IgD-negative memory B cell (primary cell): ENCODE data around the gene HBZ. TPM values are rescaled to one million over a fixed set of nuclear protein-coding genes. Genes with fewer than 3 reads are reported as not detected.
"Not testable (repeated sequence)": the region's sequence is repeated elsewhere in the genome, so short reads cannot be mapped to it uniquely, and the experiment has no call there.

Source experiments
- H3K27ac Mint-ChIP-seq, 3 donors: one replicate each; pipeline ENCODE4 v1.8.0; 2020 to 2022; ENCODE audit warnings: mild to moderate bottlenecking in 3 of 3, mixed read lengths in 3 of 3, moderate library complexity in 1 of 3
- H3K27me3 Mint-ChIP-seq: one replicate; pipeline ENCODE4 v1.8.0; 2021; ENCODE audit warnings: mixed read lengths
- H3K36me3 Mint-ChIP-seq: one replicate; pipeline ENCODE4 v1.8.0; 2020; ENCODE audit warnings: mild to moderate bottlenecking, mixed read lengths
- H3K4me1 Mint-ChIP-seq, 3 donors: one replicate each; pipeline ENCODE4 v1.8.0; 2020 to 2022; ENCODE audit warnings: mixed read lengths in 3 of 3, mild to moderate bottlenecking in 1 of 3
- H3K4me3 Mint-ChIP-seq, 4 donors: one replicate each; pipeline ENCODE4 v1.8.0; 2020 to 2022; ENCODE audit warnings: mild to moderate bottlenecking in 4 of 4, mixed read lengths in 4 of 4, moderate library complexity in 3 of 4
- H3K9me3 Mint-ChIP-seq, 3 donors: one replicate each; pipeline ENCODE4 v1.8.0; 2020 to 2021; ENCODE audit warnings: mixed read lengths in 3 of 3, mild to moderate bottlenecking in 1 of 3
- polyA plus RNA-seq: library from polyadenylated mRNA; unstranded; fragments of 300-500 nt; fragmentation: Illumina TruSeq; gene quantifications from one replicate; pipeline ENCODE4 v1.2.3, GENCODE V29; 2021

The HBZ gene
- polyA plus RNA-seq, 1 donor from 2014 or later = not detected

DNA sequence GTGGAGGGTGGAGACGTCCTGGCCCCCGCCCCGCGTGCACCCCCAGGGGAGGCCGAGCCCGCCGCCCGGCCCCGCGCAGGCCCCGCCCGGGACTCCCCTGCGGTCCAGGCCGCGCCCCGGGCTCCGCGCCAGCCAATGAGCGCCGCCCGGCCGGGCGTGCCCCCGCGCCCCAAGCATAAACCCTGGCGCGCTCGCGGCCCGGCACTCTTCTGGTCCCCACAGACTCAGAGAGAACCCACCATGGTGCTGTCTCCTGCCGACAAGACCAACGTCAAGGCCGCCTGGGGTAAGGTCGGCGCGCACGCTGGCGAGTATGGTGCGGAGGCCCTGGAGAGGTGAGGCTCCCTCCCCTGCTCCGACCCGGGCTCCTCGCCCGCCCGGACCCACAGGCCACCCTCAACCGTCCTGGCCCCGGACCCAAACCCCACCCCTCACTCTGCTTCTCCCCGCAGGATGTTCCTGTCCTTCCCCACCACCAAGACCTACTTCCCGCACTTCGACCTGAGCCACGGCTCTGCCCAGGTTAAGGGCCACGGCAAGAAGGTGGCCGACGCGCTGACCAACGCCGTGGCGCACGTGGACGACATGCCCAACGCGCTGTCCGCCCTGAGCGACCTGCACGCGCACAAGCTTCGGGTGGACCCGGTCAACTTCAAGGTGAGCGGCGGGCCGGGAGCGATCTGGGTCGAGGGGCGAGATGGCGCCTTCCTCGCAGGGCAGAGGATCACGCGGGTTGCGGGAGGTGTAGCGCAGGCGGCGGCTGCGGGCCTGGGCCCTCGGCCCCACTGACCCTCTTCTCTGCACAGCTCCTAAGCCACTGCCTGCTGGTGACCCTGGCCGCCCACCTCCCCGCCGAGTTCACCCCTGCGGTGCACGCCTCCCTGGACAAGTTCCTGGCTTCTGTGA lies 24.3 kb downstream of the HBZ start, which contains the start of gene HBA1:
Gene HBA1, plus strand, starts transcription at position 204 of the 906 bp plus-strand sequence. Its CDS starts 37 bp downstream, at position 241.
- not testable (repeated sequence) for H3K36me3 Mint-ChIP-seq, H3K9me3 Mint-ChIP-seq, H3K4me1 Mint-ChIP-seq
- peak within 1 kb of the TSS in 2 of 3 donors; percentile 63 to 70 for H3K27ac Mint-ChIP-seq
- peaks cover 39% of the 10 kb centered on the region for H3K27me3 Mint-ChIP-seq
- peak within 1 kb of the TSS in 3 of 4 donors; percentile 21 to 74 (median 68) for H3K4me3 Mint-ChIP-seq

GRCh38 chr16:177394-177822 lies 25.0 kb downstream of the HBZ start:
- Mint-ChIP-seq H3K27me3 (peaks cover 37% of the 10 kb centered on the region), H3K4me1 (peaks cover 4 to 9% (median 6%) of the 10 kb centered on the region in 3 donors), H3K4me3 (peak overlapping the region in 2 of 4 donors; percentile 28 to 74), H3K36me3 (no peaks in the 10 kb centered on the region), H3K27ac (peak overlapping the region in 1 of 3 donors; percentile 67), H3K9me3 (peaks cover 0 to 2% (median 0%) of the 10 kb centered on the region in 3 donors)

- peak overlapping the region in 2 of 4 donors; percentile 55 to 74 for H3K4me3 Mint-ChIP-seq
- H3K9me3 Mint-ChIP-seq = peaks cover 0 to 2% (median 0%) of the 10 kb centered on the region in 3 donors
- peaks cover 37% of the 10 kb centered on the region for H3K27me3 Mint-ChIP-seq
- H3K36me3 Mint-ChIP-seq = no peaks in the 10 kb centered on the region
- peak overlapping the region in 1 of 3 donors; percentile 67 for H3K27ac Mint-ChIP-seq
- peaks cover 4 to 9% (median 6%) of the 10 kb centered on the region in 3 donors for H3K4me1 Mint-ChIP-seq
Observed at GRCh38 chr16:177981-178667, 25.7 kb downstream of the HBZ start.

DNA sequence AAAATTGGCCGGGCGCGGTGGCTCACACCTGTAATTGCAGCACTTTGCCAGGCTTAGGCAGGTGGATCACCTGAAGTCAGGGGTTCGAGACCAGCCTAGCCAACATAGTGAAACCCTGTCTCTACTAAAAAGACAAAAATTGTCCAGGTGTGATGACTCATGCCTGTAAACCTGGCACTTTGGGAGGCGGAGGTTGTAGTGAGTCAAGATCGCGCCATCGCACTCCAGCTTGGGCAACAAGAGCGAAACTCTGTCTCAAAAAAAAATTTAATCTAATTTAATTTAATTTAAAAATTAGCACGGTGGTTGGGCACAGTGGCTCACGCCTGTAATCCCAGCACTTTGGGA lies 26.2 kb downstream of the HBZ start:
- Mint-ChIP-seq H3K9me3 (peaks cover 0 to 2% (median 0%) of the 10 kb centered on the region in 3 donors), H3K4me3 (peak overlapping the region in 1 of 4 donors; percentile 74), H3K27me3 (peaks cover 34% of the 10 kb centered on the region), H3K36me3 (no peaks in the 10 kb centered on the region), H3K27ac (peak overlapping the region in 1 of 3 donors; percentile 67), H3K4me1 (peaks cover 4 to 8% (median 6%) of the 10 kb centered on the region in 3 donors)

DNA sequence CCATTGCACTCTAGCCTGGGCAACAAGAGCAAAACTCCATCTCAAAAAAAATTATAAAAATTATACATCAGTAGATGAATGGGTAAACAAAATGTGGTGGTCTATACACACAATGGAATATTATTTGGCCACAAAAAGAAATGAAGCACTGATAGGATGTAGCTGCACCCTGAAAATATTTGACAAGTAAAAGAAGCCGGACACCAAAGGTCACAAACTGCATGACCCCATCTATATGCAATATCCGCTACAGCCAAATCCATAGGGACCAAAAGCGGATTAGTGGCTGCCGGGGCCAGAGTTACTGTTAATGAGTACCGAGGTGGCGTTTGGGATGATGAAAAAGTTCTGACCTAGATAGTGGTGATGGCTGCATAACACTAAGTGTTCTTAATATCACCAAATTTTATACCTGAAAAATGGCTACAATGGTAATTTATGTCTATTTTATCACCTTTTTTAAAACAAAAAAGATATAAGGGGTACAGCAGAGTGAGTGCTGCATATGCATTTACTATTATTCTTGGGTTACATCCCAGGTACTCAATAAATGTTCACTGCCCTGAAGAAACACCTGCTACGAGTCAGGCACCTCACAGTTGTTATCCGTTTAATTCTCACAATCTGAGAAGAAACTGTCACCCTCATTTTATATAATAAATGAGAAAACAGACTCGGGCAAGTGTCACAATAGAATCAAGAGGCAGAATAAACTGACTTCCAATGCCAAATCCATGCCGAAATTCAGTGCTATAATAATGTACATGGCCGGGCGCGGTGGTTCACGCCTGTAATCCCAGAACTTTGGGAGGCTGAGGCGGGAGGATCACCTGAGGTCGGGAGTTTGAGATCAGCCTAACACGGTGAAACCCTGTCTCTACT lies 27.0 kb downstream of the HBZ start:
- Mint-ChIP-seq H3K4me3 (peak overlapping the region in 2 of 4 donors; percentile 3 to 21), H3K27me3 (peaks cover 33% of the 10 kb centered on the region), H3K4me1 (peaks cover 2 to 7% (median 6%) of the 10 kb centered on the region in 3 donors), H3K27ac (peak overlapping the region in 2 of 3 donors; percentile 31 to 51), H3K9me3 (peaks cover 0 to 2% (median 0%) of the 10 kb centered on the region in 3 donors), H3K36me3 (no peaks in the 10 kb centered on the region)

DNA sequence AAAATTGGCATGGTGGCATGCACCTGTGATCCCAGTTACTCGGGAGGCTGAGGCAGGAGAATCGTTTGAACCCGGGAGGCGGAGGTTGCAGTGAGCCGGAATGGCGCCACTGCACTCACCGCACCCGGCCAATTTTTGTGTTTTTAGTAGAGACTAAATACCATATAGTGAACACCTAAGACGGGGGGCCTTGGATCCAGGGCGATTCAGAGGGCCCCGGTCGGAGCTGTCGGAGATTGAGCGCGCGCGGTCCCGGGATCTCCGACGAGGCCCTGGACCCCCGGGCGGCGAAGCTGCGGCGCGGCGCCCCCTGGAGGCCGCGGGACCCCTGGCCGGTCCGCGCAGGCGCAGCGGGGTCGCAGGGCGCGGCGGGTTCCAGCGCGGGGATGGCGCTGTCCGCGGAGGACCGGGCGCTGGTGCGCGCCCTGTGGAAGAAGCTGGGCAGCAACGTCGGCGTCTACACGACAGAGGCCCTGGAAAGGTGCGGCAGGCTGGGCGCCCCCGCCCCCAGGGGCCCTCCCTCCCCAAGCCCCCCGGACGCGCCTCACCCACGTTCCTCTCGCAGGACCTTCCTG lies 27.7 kb downstream of the HBZ start, which contains the start of gene HBQ1:
Gene HBQ1, plus strand, starts transcription at position 359 of the 575 bp plus-strand sequence. Its CDS starts 28 bp downstream, at position 387.
- Mint-ChIP-seq H3K27me3 (peaks cover 26% of the 10 kb centered on the region), H3K36me3 (no peaks in the 10 kb centered on the region), H3K4me3 (peak within 1 kb of the TSS in 3 of 4 donors; percentile 21 to 75 (median 73)), H3K9me3 (no peaks in the 10 kb centered on the region), H3K4me1 (peaks cover 0 to 6% (median 5%) of the 10 kb centered on the region in 3 donors), H3K27ac (peak within 1 kb of the TSS in 2 of 3 donors; percentile 31 to 75)

GRCh38 chr16:180681-181564 lies 28.5 kb downstream of the HBZ start:
- Mint-ChIP-seq H3K36me3 (no peaks in the 10 kb centered on the region), H3K27ac (peak overlapping the region in 1 of 3 donors; percentile 75), H3K4me1 (peaks cover 0 to 6% (median 4%) of the 10 kb centered on the region in 3 donors), H3K9me3 (no peaks in the 10 kb centered on the region), H3K4me3 (peak overlapping the region in 2 of 4 donors; percentile 21 to 73), H3K27me3 (peaks cover 21% of the 10 kb centered on the region)

- H3K9me3 Mint-ChIP-seq = no peaks in the 10 kb centered on the region
- peak overlapping the region in 1 of 4 donors; percentile 51 for H3K4me3 Mint-ChIP-seq
- H3K27me3 Mint-ChIP-seq = peaks cover 21% of the 10 kb centered on the region
- H3K36me3 Mint-ChIP-seq = no peaks in the 10 kb centered on the region
- H3K27ac Mint-ChIP-seq = peak overlapping the region in 2 of 3 donors; percentile 75 to 83
- peaks cover 0 to 6% (median 4%) of the 10 kb centered on the region in 3 donors for H3K4me1 Mint-ChIP-seq
Observed at GRCh38 chr16:181565-182021, 29.1 kb downstream of the HBZ start.

DNA sequence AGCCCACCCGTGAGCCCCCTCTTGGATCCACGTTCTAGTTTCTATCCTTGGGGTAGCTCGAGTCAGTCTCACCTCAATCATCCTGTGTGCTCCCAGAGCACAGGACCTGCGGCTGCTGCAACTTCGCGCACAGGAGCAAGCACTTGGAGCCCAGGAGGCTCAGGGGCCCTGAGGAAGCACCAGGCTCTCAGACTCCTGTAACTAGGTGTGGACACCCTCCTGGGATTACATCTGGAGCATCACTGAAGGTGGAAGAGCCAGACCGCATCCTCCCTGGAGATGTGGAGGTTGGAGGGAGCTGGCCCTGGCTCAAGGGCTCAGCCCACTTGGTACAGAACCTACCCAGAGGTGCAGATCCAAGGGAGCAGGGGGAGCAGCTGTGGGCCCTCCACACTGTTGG lies 30.6 kb downstream of the HBZ start:
- no peak overlapping the region for H3K4me3 Mint-ChIP-seq
- peaks cover 0 to 4% (median 1%) of the 10 kb centered on the region in 3 donors for H3K4me1 Mint-ChIP-seq
- no peaks in the 10 kb centered on the region for H3K9me3 Mint-ChIP-seq
- H3K27me3 Mint-ChIP-seq = peaks cover 14% of the 10 kb centered on the region
- H3K27ac Mint-ChIP-seq = peak overlapping the region in 1 of 3 donors; percentile 35
- no peaks in the 10 kb centered on the region for H3K36me3 Mint-ChIP-seq

GRCh38 chr16:185213-185612 lies 32.8 kb downstream of the HBZ start:
- Mint-ChIP-seq H3K27me3 (no peaks in the 10 kb centered on the region), H3K36me3 (no peaks in the 10 kb centered on the region), H3K27ac (peak overlapping the region in 1 of 3 donors; percentile 21)

DNA sequence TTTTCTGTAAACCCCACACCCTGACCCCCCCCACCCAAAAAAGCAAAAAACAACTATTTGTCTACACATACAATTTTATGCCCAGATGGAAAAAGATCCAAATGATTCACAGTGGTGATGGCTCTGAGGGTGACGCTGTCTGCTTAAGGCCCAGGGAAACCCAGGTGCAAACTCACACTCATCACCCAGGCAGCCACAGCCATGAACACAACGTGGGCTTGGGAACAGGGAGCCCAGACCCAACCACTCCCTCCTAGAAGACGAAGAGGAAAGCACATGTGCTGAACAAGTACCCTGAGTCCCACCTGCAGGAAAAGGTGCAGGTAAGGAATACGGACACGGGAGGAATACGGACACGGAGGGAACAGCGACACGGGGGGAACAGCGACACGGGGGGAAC lies 33.2 kb downstream of the HBZ start:
- no peaks in the 10 kb centered on the region for H3K27me3 Mint-ChIP-seq
- no peak overlapping the region for H3K27ac Mint-ChIP-seq
- H3K4me3 Mint-ChIP-seq = no peak overlapping the region
- H3K9me3 Mint-ChIP-seq = no peaks in the 10 kb centered on the region
- no peaks in the 10 kb centered on the region for H3K4me1 Mint-ChIP-seq
- H3K36me3 Mint-ChIP-seq = no peaks in the 10 kb centered on the region

More at GRCh38 chr16:185213-185612, 32.8 kb downstream of the HBZ start:
- H3K9me3 Mint-ChIP-seq = no peaks in the 10 kb centered on the region
- H3K4me1 Mint-ChIP-seq = no peaks in the 10 kb centered on the region
- H3K4me3 Mint-ChIP-seq = no peak overlapping the region

DNA sequence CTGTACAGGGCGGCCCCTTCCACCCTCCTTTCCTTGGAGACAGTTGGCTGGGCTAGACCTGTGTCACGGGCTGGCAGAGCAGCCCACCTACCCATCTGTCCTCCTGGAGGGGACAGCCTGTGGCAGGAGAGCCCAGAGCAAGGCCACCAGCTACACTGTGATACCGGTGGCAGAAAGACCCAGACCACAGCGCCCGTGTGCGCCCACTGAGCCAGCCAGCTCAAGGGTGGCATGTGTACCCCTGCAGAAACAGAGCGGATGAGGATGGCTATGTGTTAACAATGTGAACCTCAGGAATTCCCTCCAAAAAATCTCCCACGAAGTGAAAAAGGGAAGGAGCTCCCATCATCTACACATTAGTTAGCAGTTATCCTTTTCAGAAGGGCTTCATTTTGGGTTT lies 34.9 kb downstream of the HBZ start:
- Mint-ChIP-seq H3K9me3 (no peaks in the 10 kb centered on the region), H3K4me1 (no peaks in the 10 kb centered on the region), H3K27ac (no peak overlapping the region)

GRCh38 chr16:188674-189073 lies 36.2 kb downstream of the HBZ start:
- Mint-ChIP-seq H3K27me3 (no peaks in the 10 kb centered on the region), H3K4me1 (no peaks in the 10 kb centered on the region), H3K9me3 (no peaks in the 10 kb centered on the region), H3K27ac (peak overlapping the region; percentile 7 to 50 (median 29)), H3K4me3 (no peak overlapping the region), H3K36me3 (peaks cover 2% of the 10 kb centered on the region)

More for the DNA sequence above, 34.9 kb downstream of the HBZ start:
- Mint-ChIP-seq H3K4me3 (no peak overlapping the region), H3K27me3 (no peaks in the 10 kb centered on the region), H3K36me3 (no peaks in the 10 kb centered on the region)
